IPS-18a (cell line): ENCODE results near the gene STK25.

Source experiments
- H3K27ac ChIP-seq: one replicate; pipeline ENCODE4 v1.5.1; 2013; ENCODE audit warnings: low read length
- H3K27me3 ChIP-seq: one replicate; pipeline ENCODE4 v1.6.1; 2013; ENCODE audit warnings: mild to moderate bottlenecking, low read length; ENCODE audit not compliant: control insufficient read depth, insufficient read depth
- H3K36me3 ChIP-seq: one replicate; pipeline ENCODE4 v1.6.1; 2013; ENCODE audit warnings: low read depth, low read length; ENCODE audit not compliant: control insufficient read depth
- H3K4me1 ChIP-seq: one replicate; pipeline ENCODE4 v1.6.1; 2013; ENCODE audit warnings: low read depth, low read length; ENCODE audit not compliant: control insufficient read depth
- H3K4me3 ChIP-seq: one replicate; pipeline ENCODE4 v1.5.1; 2013; ENCODE audit warnings: low read length
- H3K9ac ChIP-seq: one replicate; pipeline ENCODE4 v1.6.1; 2013; ENCODE audit warnings: mild to moderate bottlenecking, low read length, moderate library complexity
- H3K9me3 ChIP-seq: one replicate; pipeline ENCODE4 v1.6.1; 2013; ENCODE audit warnings: low read depth, low read length; ENCODE audit not compliant: control insufficient read depth

The STK25 gene

DNA sequence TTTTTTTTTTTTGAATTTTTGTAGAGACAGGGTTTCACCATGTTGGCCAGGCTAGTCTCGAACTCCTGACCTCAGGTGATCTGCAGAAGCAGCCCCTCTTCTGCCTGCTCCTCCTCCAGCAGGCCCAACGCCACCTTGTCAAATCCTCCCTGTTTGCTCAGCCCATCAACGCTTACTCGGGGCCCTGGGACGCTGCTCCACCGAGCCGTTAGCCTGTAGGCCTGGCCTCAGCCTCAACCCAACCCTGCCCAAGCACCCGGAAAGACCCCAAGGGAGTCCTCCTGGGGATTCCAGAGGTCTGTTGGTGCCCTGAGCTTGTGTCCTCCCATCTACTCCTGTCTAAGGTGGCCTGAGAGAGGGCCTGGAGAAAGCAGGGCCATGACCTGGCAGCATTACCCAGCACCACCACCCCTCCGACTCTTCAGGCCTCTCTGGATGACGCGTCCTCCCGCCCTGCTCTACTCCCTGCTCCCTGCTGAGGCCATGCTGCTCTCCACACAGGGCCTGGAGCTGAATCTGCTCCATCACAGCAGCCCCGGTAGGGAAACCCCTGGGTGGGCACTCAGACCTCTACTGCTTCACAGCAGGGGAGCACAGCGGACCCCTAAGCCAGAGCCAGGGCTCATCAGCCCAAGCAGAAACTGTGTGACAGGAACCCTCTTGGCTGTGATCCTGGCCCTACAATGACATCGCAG is 3.2 kb downstream of the STK25 start:
- no peaks in the 10 kb centered on the region for H3K9me3 ChIP-seq
- H3K27ac ChIP-seq: no peak overlapping the region
- no peak overlapping the region for H3K9ac ChIP-seq
- H3K27me3 ChIP-seq: peaks cover 11% of the 10 kb centered on the region
- H3K4me3 ChIP-seq: no peak overlapping the region
- H3K36me3 ChIP-seq: peaks cover 11% of the 10 kb centered on the region
- peaks cover 11% of the 10 kb centered on the region for H3K4me1 ChIP-seq

- peaks cover 6% of the 10 kb centered on the region for H3K4me1 ChIP-seq
- H3K36me3 ChIP-seq: peaks cover 18% of the 10 kb centered on the region
- no peaks in the 10 kb centered on the region for H3K9me3 ChIP-seq
- no peak overlapping the region for H3K9ac ChIP-seq
- no peaks in the 10 kb centered on the region for H3K27me3 ChIP-seq
- H3K4me3 ChIP-seq: no peak overlapping the region
- H3K27ac ChIP-seq: no peak overlapping the region
These were observed 4.5 kb downstream of the STK25 start for GRCh38 chr2:241503776-241504392.

- peaks cover 28% of the 10 kb centered on the region for H3K36me3 ChIP-seq
- no peak overlapping the region for H3K4me3 ChIP-seq
- no peak overlapping the region for H3K9ac ChIP-seq
- no peaks in the 10 kb centered on the region for H3K9me3 ChIP-seq
- H3K4me1 ChIP-seq: peaks cover 6% of the 10 kb centered on the region
- no peak overlapping the region for H3K27ac ChIP-seq
- H3K27me3 ChIP-seq: no peaks in the 10 kb centered on the region
These were observed 6.1 kb downstream of the STK25 start for GRCh38 chr2:241502281-241502680.

DNA sequence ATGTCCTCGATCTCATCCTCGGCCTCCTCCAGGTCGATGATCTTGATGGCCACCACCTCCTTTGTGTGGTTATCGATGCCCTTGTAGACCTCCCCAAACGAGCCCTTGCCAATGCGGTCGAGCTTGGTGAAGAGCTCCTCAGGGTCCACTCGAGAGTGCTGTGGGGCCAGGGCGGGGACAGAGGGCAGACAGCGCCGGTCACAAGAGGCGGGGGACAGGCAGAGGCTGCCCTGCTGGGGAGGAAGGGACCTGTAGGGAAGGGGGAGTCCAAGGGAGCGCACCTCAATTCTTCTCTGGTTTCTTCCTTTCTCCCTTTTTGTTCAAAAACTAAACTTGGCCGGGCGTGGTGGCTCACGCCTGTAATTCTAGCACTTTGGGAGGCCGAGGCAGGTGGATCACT is 6.8 kb downstream of the STK25 start:
- H3K9ac ChIP-seq: no peak overlapping the region
- H3K9me3 ChIP-seq: no peaks in the 10 kb centered on the region
- H3K4me3 ChIP-seq: no peak overlapping the region
- no peaks in the 10 kb centered on the region for H3K4me1 ChIP-seq
- peaks cover 30% of the 10 kb centered on the region for H3K36me3 ChIP-seq
- H3K27ac ChIP-seq: no peak overlapping the region
- H3K27me3 ChIP-seq: no peaks in the 10 kb centered on the region

DNA sequence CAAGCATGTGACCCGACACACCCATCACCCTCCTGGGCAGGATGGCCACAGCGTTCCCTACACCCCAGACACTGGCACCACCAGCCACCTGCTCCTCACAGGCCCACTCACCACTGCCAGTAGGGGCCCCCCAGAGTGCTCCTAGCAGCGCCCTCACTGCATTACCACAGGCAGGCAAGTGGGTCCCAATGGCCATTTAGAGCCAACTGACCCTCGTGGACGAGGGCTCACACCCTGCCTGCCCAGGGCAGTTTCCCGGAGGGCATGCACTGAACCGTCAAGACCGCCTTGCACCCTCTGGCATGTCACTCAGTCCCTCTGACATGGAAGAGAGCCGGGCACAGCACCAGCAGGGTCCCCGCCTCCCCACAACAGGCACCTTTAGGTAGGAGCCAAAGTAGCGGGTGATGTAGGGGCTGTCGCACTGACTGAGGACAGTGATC is 7.3 kb downstream of the STK25 start:
- Histone ChIP-seq H3K27ac (no peak overlapping the region), H3K36me3 (peaks cover 31% of the 10 kb centered on the region), H3K9me3 (no peaks in the 10 kb centered on the region), H3K27me3 (no peaks in the 10 kb centered on the region), H3K4me1 (no peaks in the 10 kb centered on the region), H3K4me3 (no peak overlapping the region), H3K9ac (no peak overlapping the region)

DNA sequence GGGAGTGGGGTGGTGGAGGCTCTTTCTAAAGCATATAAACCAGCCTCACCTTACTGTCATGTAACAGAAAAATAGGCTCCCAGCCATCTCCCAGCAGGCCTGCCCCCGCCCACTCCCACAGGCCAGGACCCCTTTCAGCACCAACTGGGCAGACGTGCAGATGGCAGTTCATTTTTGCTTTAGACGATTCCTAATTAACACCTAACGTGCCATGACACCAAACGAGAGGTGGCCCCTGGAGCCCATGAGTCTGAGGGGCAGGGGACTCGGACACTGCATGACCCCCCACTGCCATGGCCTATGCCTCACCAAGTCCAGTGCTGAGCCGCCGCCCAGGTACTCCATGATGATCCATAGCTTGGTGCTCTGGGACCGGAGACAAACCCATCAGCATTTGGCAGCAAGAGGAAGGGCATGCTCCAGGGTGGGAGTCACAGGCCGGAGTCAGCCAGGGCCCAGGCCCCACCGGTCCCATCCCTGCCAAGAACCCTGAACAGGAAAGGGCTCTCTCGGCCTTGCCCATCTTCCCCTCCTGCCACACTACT is 7.9 kb downstream of the STK25 start:
- H3K4me3 ChIP-seq: no peak overlapping the region
- no peaks in the 10 kb centered on the region for H3K9me3 ChIP-seq
- no peak overlapping the region for H3K27ac ChIP-seq
- H3K9ac ChIP-seq: no peak overlapping the region
- H3K27me3 ChIP-seq: no peaks in the 10 kb centered on the region
- no peaks in the 10 kb centered on the region for H3K4me1 ChIP-seq
- peaks cover 32% of the 10 kb centered on the region for H3K36me3 ChIP-seq

- Histone ChIP-seq H3K27ac (no peak overlapping the region), H3K36me3 (peaks cover 37% of the 10 kb centered on the region), H3K4me3 (no peak overlapping the region), H3K9ac (no peak overlapping the region), H3K9me3 (no peaks in the 10 kb centered on the region), H3K4me1 (no peaks in the 10 kb centered on the region), H3K27me3 (no peaks in the 10 kb centered on the region)
These were observed 8.4 kb downstream of the STK25 start for GRCh38 chr2:241500016-241500415.

DNA sequence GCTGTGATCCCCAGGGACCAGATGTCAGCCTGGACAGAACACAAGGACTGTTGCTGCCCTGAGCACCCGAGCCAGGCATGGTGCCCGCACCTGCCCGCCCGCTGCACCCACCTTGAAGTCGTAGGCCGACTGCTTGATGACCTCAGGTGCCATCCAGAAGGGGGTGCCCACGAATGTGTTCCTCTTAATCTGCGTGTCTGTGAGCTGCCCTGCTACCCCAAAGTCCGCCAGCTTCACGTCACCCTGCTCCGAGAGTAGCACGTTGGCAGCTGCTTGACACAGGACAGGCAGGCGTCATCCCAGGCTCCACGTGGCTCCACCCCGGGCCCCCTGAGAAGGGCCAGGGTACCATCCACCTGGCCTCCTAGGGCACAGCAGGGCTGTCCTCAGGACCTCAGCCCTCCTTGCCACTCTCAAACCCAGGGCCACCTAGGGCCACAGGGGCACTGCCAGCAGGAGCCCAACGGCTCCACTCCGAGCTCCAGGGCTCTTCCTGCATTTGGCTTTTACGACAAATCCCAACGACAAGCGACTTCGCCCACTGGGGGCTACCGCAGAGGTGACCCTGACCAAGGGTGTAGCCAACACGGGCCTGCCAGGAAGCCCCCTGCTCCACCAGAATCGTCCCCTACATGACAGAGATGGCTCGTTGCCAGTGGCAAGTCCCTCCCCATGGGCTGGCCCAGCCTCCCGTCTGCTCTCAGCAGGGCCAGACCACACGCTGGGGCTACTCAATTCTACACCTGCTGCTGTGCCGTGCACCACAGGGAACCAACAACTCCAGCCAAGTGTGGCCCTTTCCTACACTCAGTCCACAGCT is 9.0 kb downstream of the STK25 start:
- Histone ChIP-seq H3K27ac (no peak overlapping the region), H3K27me3 (no peaks in the 10 kb centered on the region), H3K4me1 (no peaks in the 10 kb centered on the region), H3K9ac (no peak overlapping the region), H3K4me3 (no peak overlapping the region), H3K36me3 (peaks cover 44% of the 10 kb centered on the region), H3K9me3 (no peaks in the 10 kb centered on the region)

GRCh38 chr2:241498115-241499070 is 10.0 kb downstream of the STK25 start:
- Histone ChIP-seq H3K9me3 (no peaks in the 10 kb centered on the region), H3K4me3 (no peak overlapping the region), H3K27me3 (no peaks in the 10 kb centered on the region), H3K9ac (no peak overlapping the region), H3K36me3 (peaks cover 44% of the 10 kb centered on the region), H3K27ac (no peak overlapping the region), H3K4me1 (no peaks in the 10 kb centered on the region)

GRCh38 chr2:241496904-241497877 is 11.2 kb downstream of the STK25 start:
- Histone ChIP-seq H3K4me3 (no peak overlapping the region), H3K27ac (no peak overlapping the region), H3K4me1 (no peaks in the 10 kb centered on the region), H3K9ac (no peak overlapping the region), H3K27me3 (no peaks in the 10 kb centered on the region), H3K9me3 (no peaks in the 10 kb centered on the region), H3K36me3 (peaks cover 44% of the 10 kb centered on the region)
